Cardiac fibroblast (primary cell): Measurements from ENCODE around the gene ADAMTS2.

Source experiments
- DNase-seq, 2 donors: peaks; one replicate each; pipeline versions ENCODE4 v3.0.0 to v3.0.0-alpha.2; 2010; ENCODE audit warnings: low read depth in 2 of 2
- H3K4me3 ChIP-seq, 2 donors: replicated peaks in 1 of 2; 1 replicate in 1 of 2; 2 replicates in 1 of 2; pipeline ENCODE4 v1.5.1; 2011; ENCODE audit warnings: low read depth in 2 of 2, low read length in 2 of 2, mild to moderate bottlenecking in 2 of 2, moderate library complexity in 1 of 2
- CTCF ChIP-seq: IDR thresholded peaks from one replicate; pipeline ENCODE4 v1.5.1; 2011; ENCODE audit warnings: low read depth, mild to moderate bottlenecking, low read length, inconsistent platforms

The ADAMTS2 gene

DNA sequence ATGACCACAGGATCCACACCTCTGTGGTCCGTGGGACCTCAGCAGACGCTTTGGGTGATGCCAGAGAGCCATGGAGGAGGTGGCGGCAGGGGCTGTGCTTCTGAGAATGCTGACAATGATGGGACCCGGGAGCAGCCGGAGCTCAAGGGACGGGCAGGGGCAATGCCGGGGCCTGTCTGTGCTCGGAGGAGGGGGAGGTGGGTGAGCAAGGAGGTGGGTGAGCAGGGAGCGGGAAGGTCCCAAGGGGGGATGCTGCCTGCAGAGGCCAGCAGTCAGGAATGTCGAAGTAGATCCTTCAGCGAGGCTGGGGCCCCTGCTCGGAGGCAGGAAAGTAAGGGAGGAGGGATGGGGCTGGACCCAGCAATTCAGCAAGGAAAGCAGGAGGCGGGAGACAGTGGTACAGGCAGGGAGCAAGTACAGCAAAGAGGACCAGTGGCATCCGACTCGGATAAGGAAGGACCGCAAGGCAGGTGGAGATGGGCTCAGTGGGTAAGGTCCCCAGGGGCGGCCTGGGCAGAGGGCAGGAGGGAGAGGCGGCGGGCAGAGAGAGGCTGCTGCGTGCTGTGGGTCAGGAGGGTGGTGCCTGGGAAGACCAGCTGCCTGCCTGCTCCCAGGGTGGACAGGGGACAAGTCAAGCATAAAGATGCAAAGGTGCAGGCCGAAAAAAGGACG, 49.0 kb downstream of the ADAMTS2 start:
- H3K4me3 ChIP-seq = no peak overlapping the region
- DNase-seq = no peak
- no peak for TF ChIP-seq CTCF

DNA sequence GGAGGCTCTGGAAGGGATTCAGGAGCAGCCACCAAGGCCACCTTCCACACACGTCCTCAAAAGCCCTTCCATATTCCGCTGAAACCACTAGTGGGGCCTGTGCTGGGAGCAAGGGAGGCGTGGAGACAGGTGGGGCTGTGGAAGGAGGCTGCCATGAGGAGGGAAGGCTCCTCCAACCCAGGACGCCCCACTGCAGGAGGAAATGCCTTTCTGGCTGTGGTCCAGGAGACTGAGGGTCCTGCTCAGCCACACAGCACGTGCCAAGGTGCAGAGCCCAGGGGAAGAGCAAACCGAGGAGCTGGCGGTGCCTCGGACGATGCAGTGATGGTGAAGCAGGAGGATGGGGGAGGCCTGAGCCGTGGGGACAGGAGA, 49.5 kb downstream of the ADAMTS2 start:
- DNase-seq = no peak
- H3K4me3 ChIP-seq = no peak overlapping the region
- no peak for TF ChIP-seq CTCF

GRCh38 chr5:179294891-179295777, 50.1 kb downstream of the ADAMTS2 start:
- no peak overlapping the region for H3K4me3 ChIP-seq
- TF ChIP-seq CTCF = no peak
- peak in 1 of 2 donors; percentile 70 for DNase-seq

DNA sequence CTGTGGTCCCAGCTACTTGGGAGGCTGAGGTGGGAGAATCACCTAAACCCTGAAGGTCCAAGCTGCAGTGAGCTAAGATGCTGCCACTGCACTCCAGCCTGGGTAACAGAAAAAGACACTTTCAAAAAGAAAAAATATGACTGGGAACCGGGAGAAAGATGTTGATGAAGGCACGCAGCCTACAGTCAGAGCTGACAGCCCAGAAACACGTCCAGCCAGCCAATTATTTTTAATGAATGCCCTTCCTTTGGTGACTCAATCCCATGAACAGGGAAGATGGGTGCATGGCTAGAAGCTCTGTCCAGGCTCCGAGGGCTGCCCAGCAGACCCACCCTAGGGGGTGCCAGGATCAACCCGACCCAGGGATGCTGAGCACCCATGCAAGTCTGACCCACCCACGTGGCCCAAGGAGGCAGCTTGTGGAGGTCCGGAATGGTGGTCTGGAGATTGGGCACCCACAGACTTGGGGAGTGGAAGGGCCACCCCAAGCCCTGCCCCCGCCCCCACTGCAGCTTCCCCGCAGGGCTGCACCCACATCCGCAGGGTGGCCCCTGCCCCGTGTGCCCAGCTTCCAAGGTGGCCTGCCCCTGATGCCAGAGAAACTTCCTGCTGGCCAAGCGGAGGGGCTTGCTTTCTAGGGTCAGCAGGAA, 51.0 kb downstream of the ADAMTS2 start:
- DNase-seq = no peak
- H3K4me3 ChIP-seq = no peak overlapping the region
- no peak for TF ChIP-seq CTCF

DNA sequence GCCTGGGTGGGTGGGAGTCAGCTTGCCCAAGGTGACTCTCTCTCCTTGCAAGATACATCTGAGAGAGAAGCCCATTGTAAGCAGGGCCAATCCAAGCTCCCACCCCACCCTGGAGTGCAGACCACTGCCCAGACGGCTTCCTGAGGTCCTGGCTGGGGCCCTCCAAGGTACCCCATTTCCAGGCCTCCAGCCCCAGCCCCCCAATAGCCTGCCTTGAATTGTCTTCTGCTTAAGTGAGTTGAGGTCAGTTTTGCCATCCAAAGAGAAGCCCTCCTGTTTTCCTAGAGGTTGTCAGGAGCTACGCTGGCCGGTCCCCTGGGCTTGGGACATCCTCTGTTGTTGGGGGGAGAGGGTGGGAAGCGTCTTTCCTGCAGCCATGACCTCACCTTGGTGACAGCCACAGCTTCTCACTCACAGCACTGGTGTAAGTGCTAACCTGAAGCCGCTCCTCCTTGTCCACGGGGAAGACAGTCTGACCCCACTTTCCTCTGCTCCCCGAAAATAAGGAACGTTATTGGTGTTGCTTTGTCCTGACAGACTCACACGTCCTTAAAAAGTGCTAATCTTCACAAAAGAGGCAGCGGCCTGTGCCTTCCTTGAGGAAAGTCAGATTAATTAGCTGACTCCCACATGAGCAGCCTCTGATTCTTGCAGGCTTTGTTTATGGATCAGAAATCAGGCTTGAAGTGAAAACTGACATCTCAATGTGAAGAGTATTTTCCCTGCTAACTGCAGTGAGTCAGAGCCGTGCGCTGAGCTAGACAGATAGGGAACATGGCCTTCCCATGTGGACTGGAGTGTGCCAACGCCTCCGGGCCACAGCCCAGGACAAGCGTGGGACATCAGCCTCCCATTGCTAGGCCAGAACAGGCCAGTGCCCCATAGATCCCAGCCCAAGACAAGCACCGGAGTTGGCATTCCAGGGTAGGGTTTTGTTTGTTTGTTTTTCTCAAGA, 52.3 kb downstream of the ADAMTS2 start:
- peak in 1 of 2 donors; percentile 45 for DNase-seq
- H3K4me3 ChIP-seq = no peak overlapping the region
- no peak for TF ChIP-seq CTCF

GRCh38 chr5:179292202-179292601, 53.1 kb downstream of the ADAMTS2 start:
- TF ChIP-seq CTCF = no peak
- H3K4me3 ChIP-seq = no peak overlapping the region
- DNase-seq = no peak
